Lower leg skin (tissue), 4 donors: ENCODE results near the gene AP3D1. TPM values are rescaled to one million over a fixed set of nuclear protein-coding genes. Genes with fewer than 3 reads are reported as not detected.
"Not testable (repeated sequence)": the region's sequence is repeated elsewhere in the genome, so short reads cannot be mapped to it uniquely, and the experiment has no call there.

Experiments
- DNase-seq, 2 donors: peaks; one replicate each; pipeline ENCODE4 v3.0.0-alpha.2; 2019; ENCODE audit warnings: low spot score in 2 of 2
- H3K4me3 ChIP-seq: fragments of 200-600 bp; sonication (generic); 2 replicates; pipeline ENCODE4 v1.5.1; 2017; ENCODE audit warnings: mild to moderate bottlenecking, low read depth; ENCODE audit not compliant: poor library complexity, severe bottlenecking
- POLR2A ChIP-seq, 2 donors: fragments of 450-650 bp; IDR thresholded peaks; one replicate each; pipeline ENCODE4 v1.6.1; 2016 to 2017; ENCODE audit warnings: antibody characterized with exemption in 2 of 2, mild to moderate bottlenecking in 1 of 2, moderate library complexity in 1 of 2
- WGBS, 2 donors: methylation state at CpG; one replicate each; pipeline ENCODE4 v1.1.5; 2018; 5-methylcytosine and 5-hydroxymethylcytosine counted together
- intact Hi-C: fragments of 100-400 bp; cut with DNase I; formaldehyde crosslinking; loops from one replicate; pipeline ENCODE4 v1.15.0; 2023; ENCODE audit warnings: low total_unique reads
- total RNA-seq, 4 donors: library from RNA; depleted of rRNA; stranded (reverse); fragments of >200 nt; gene quantifications; one replicate each; pipeline ENCODE4 v1.1.0, GENCODE V29; 2016
- TF ChIP-seq, protein P1 (sequence below), 3 donors: fragments of 450-650 bp; IDR thresholded peaks; one replicate each; pipeline ENCODE4 v1.5.1; 2016; ENCODE audit warnings: antibody characterized with exemption in 3 of 3, mild to moderate bottlenecking in 3 of 3, moderate library complexity in 2 of 3

AP3D1 gene
- total RNA-seq = 10 to 100 TPM; 46.5 to 84.7 (median 71.8) TPM

- TF ChIP-seq, protein P1, sequence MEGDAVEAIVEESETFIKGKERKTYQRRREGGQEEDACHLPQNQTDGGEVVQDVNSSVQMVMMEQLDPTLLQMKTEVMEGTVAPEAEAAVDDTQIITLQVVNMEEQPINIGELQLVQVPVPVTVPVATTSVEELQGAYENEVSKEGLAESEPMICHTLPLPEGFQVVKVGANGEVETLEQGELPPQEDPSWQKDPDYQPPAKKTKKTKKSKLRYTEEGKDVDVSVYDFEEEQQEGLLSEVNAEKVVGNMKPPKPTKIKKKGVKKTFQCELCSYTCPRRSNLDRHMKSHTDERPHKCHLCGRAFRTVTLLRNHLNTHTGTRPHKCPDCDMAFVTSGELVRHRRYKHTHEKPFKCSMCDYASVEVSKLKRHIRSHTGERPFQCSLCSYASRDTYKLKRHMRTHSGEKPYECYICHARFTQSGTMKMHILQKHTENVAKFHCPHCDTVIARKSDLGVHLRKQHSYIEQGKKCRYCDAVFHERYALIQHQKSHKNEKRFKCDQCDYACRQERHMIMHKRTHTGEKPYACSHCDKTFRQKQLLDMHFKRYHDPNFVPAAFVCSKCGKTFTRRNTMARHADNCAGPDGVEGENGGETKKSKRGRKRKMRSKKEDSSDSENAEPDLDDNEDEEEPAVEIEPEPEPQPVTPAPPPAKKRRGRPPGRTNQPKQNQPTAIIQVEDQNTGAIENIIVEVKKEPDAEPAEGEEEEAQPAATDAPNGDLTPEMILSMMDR (IDR thresholded peaks at IDR 0.05) = no peak
- no peak for TF ChIP-seq POLR2A (IDR thresholded peaks at IDR 0.05)
- intact Hi-C loops = loop anchor here (10.0 kb wide), 1 partner anchor 123 kb away; no protein-coding TSS in a partner anchor
- WGBS, 2 donors = 4 to 5% methylated on average over 27 to 29 of the region's 74 CpGs
- peak within 1 kb of the TSS; percentile 93 for H3K4me3 ChIP-seq
- DNase-seq = peak; percentile 100
These were observed at the start of gene AP3D1 for GRCh38 chr19:2151339-2152229. Gene AP3D1 (minus strand): TSS chr19:2151566. CDS start chr19:2151334, 232 bp downstream.

DNA sequence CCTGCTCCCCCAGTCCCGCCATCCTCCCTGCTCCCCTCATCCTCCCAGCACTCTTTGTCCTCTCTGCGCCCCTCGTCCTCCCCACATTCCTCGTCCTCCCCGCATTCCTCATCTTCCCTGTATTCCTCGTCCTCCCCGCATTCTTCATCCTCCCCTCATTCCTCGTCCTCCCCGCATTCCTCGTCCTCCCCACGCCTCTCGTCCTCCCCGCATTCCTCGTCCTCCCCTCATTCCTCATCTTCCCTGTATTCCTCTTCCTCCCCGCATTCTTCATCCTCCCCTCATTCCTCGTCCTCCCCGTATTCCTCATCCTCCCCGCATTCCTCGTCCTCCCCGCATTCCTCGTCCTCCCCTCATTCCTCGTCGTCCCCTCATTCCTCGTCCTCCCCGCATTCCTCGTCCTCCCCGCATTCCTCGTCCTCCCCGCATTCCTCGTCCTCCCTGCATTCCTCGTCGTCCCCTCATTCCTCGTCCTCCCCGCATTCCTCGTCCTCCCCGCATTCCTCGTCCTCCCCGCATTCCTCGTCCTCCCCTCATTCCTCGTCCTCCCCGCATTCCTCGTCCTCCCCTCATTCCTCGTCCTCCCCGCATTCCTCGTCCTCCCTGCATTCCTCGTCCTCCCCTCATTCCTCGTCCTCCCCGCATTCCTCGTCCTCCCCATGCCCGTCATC, 49.4 kb upstream of the AP3D1 start:
- WGBS, 2 donors = 95% methylated on average over 48 to 50 of the region's 50 CpGs
- DNase-seq, intact Hi-C loops, H3K4me3 ChIP-seq: not testable (repeated sequence)

- no peak for TF ChIP-seq POLR2A (IDR thresholded peaks at IDR 0.05)
- TF ChIP-seq, protein P1 (IDR thresholded peaks at IDR 0.05) = no peak
- H3K4me3 ChIP-seq = no peak overlapping the region
- WGBS, 2 donors = 89 to 90% methylated on average over 25 to 28 of the region's 37 CpGs
- intact Hi-C loops = no loop called here
- DNase-seq = no peak
These were observed 48.7 kb upstream of the AP3D1 start for GRCh38 chr19:2199861-2200623.

GRCh38 chr19:2199215-2199614, 47.8 kb upstream of the AP3D1 start:
- intact Hi-C loops = no loop called here
- WGBS, 2 donors = 78 to 79% methylated on average over 11 to 14 of the region's 18 CpGs

GRCh38 chr19:2198317-2198716, 47.0 kb upstream of the AP3D1 start:
- intact Hi-C loops = no loop called here
- 85 to 88% methylated on average over 22 of the region's 22 CpGs for WGBS, 2 donors
- TF ChIP-seq, protein P1 (IDR thresholded peaks at IDR 0.05) = no peak
- no peak for TF ChIP-seq POLR2A (IDR thresholded peaks at IDR 0.05)
- no peak for DNase-seq
- no peak overlapping the region for H3K4me3 ChIP-seq

More at GRCh38 chr19:2199215-2199614, 47.8 kb upstream of the AP3D1 start:
- TF ChIP-seq, protein P1 (IDR thresholded peaks at IDR 0.05) = no peak
- no peak for TF ChIP-seq POLR2A (IDR thresholded peaks at IDR 0.05)
- H3K4me3 ChIP-seq = no peak overlapping the region
- DNase-seq = no peak
